AG04450 (cell line): ENCODE data around the gene SEC14L3. TPM values are rescaled to one million over a fixed set of nuclear protein-coding genes. Genes with fewer than 3 reads are reported as not detected.
A peak's percentile ranks its signal among the peaks of the same experiment; 100 is the strongest.

Experiments used
- CTCF ChIA-PET: fragments of 300-600, 350-600 bp; formaldehyde crosslinking; extraction: SDS; loops from one replicate; lab custom pipeline; 2022; ENCODE audit warnings: antibody characterized with exemption, inconsistent platforms; lab: Charles Lee
- POLR2A ChIA-PET: fragments of 350-600 bp; formaldehyde crosslinking; extraction: SDS; loops from one replicate; lab custom pipeline; 2021; ENCODE audit warnings: antibody characterized with exemption, inconsistent platforms; lab: Yijun Ruan, JAX
- DNase-seq: peaks from one replicate; pipeline ENCODE4 v3.0.0-alpha.2; 2011; ENCODE audit warnings: low read depth, low spot score
- H3K27ac ChIP-seq: one replicate; pipeline ENCODE4 v1.5.1; 2012; ENCODE audit warnings: low read depth, low read length, control low read depth
- H3K27me3 ChIP-seq: one replicate; pipeline ENCODE4 v1.6.0; 2012; ENCODE audit warnings: low read length; ENCODE audit not compliant: control insufficient read depth, insufficient read depth
- H3K4me3 ChIP-seq: 2 replicates; pipeline ENCODE4 v1.5.1; 2011; ENCODE audit warnings: mild to moderate bottlenecking, low read depth, low read length, control low read depth
- H3K9me3 ChIP-seq: 2 replicates; pipeline ENCODE4 v1.5.1; 2012; ENCODE audit warnings: low read length; ENCODE audit not compliant: control insufficient read depth, insufficient read depth
- polyA plus RNA-seq: library from polyadenylated mRNA; depleted of rRNA; stranded (reverse); fragments of >200 nt; gene quantifications from 2 replicates; pipeline ENCODE4 v1.2.3, GENCODE V29; 2011
- TF ChIP-seq, protein P1 (sequence below): IDR thresholded peaks from 2 replicates; pipeline ENCODE4 v1.5.1; 2011; ENCODE audit warnings: low read depth, low read length, control low read depth, inconsistent platforms

Gene SEC14L3
- polyA plus RNA-seq, 1 experiment, result not detected

DNA sequence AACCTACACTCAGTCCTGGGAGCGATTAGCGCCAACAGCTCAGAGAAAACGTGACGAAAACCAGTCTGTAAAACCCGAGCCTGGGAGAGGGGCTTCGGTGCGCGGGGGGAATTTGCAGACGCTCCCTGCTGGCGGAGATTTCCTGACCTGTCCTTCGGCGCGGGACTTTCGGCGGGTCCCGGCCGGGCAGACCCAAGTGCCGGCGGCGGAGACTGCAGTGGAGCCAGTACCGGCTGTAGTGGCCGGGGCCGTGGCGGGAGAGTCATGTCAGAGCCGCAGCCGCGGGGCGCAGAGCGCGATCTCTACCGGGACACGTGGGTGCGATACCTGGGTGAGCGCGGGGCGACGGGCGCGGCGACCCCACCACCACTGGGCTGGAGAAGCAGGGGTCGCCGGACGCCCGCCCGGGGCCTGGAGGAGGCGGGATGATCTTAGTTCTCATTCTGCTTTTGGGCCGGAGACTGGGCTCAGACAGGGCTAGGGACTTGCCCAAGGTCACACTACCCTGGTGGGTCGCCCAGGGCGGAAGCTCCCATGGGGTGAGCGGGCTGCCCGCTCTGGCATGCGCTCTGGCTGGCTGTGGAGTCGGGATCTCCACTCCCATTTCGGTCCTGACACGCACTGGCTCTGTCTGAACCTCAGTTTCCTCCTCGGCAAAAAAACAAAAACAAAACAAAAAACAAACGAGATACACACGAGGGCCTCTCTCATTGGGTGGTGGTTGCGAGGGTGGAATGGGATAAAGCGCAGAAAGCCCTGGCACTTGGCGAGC, 46.0 kb downstream of the SEC14L3 start, which contains the start of gene MTFP1:
Gene MTFP1, plus strand, starts transcription at position 153 of the 772 bp plus-strand sequence. Its CDS starts 112 bp downstream, at position 265.
- TF ChIP-seq, protein P1, sequence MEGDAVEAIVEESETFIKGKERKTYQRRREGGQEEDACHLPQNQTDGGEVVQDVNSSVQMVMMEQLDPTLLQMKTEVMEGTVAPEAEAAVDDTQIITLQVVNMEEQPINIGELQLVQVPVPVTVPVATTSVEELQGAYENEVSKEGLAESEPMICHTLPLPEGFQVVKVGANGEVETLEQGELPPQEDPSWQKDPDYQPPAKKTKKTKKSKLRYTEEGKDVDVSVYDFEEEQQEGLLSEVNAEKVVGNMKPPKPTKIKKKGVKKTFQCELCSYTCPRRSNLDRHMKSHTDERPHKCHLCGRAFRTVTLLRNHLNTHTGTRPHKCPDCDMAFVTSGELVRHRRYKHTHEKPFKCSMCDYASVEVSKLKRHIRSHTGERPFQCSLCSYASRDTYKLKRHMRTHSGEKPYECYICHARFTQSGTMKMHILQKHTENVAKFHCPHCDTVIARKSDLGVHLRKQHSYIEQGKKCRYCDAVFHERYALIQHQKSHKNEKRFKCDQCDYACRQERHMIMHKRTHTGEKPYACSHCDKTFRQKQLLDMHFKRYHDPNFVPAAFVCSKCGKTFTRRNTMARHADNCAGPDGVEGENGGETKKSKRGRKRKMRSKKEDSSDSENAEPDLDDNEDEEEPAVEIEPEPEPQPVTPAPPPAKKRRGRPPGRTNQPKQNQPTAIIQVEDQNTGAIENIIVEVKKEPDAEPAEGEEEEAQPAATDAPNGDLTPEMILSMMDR, result peak; percentile 19; the same call in 1 of the 2 replicates
- Histone ChIP-seq H3K27ac (peak within 1 kb of the TSS; percentile 99), H3K27me3 (no peaks in the 10 kb centered on the region), H3K9me3 (peaks cover 4% of the 10 kb centered on the region; the same call in 1 of the 2 replicates), H3K4me3 (peak within 1 kb of the TSS; percentile 69)
- no peak for DNase-seq
- CTCF ChIA-PET, result interaction anchor here (0.9 to 1.8 kb wide), 5 partner anchors 10 to 209 kb away, joined by 3 to 6 read pairs (median 3); no protein-coding TSS in a partner anchor
- POLR2A ChIA-PET, result interaction anchor here (0.6 to 0.8 kb wide), 3 partner anchors 11 to 677 kb away, joined by 3 to 6 read pairs (median 5); no protein-coding TSS in a partner anchor

DNA sequence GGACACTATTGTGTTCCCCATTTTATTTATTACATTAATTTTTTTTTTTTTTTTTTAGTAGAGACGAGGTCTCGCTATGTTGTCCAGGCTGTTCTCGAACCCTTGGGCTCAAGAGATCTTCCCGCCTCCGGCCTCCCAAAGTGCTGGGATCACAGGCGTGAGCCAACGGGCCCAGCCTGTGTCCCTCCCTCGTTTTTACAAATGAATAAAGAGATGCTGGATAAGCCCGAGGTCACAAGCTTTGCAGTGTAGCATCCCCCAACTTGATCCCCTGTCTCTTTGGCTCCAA, 46.5 kb downstream of the SEC14L3 start:
- no peaks in the 10 kb centered on the region for H3K27me3 ChIP-seq
- CTCF ChIA-PET, result interaction anchor here (0.9 to 2.7 kb wide), 7 partner anchors 12 to 209 kb away, joined by 3 to 11 read pairs (median 4); partner anchors contain the start of gene SEC14L2
- POLR2A ChIA-PET, result interaction anchor here (0.5 to 0.8 kb wide), 4 partner anchors 11 to 678 kb away, joined by 3 to 6 read pairs (median 4); no protein-coding TSS in a partner anchor
- TF ChIP-seq, protein P1, result no peak
- peak overlapping the region; percentile 69 for H3K4me3 ChIP-seq
- peaks cover 4% of the 10 kb centered on the region; the same call in 1 of the 2 replicates for H3K9me3 ChIP-seq
- DNase-seq, result no peak
- peak overlapping the region; percentile 52 for H3K27ac ChIP-seq

DNA sequence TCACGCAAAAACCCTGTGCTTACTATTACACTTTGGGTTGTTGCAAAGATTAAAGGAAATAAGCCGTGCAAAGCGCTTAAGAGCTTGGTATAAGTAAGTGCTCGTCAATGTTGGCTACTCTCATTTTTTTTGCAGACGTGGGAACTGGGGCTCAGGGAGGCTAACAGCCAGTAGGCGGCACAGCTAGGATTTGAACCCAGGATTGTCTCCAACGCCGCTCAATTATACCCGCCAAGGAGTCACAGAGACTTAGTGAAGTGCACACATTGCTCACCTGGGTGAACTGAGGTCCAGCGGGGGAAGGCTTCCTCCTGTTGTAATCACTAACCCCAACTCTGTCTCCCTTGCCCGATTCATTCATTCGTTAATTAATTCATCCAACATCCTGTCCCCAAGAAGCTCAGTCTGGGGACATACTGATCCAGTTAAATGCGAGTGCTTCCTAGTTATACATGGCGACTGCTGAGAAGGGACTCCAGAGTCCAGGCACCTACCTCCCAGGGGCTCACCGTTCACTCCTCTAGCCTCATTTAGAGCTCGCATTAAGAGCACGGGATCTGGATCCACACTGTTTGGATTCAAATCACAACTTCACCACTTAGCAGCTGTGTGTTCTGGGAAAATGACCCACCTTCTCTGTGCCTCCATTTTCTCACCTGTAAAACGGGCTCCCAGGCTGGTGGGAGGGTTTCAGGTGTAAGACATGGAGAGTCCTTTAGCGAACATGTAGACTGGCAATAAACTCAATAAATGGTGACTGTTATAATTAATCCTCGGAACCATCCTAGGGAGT, 47.1 kb downstream of the SEC14L3 start:
- no peak for DNase-seq
- POLR2A ChIA-PET, result interaction anchor here (0.5 to 2.9 kb wide), 10 partner anchors 11 to 871 kb away, joined by 3 to 18 read pairs (median 4); partner anchors contain the start of genes SEC14L2, SLC35E4 and THOC5
- Histone ChIP-seq H3K4me3 (peak overlapping the region; percentile 69), H3K27me3 (no peaks in the 10 kb centered on the region), H3K9me3 (peaks cover 4% of the 10 kb centered on the region; the same call in 1 of the 2 replicates), H3K27ac (peak overlapping the region; percentile 99)
- TF ChIP-seq, protein P1, result no peak
- CTCF ChIA-PET, result interaction anchor here (0.9 to 2.7 kb wide), 14 partner anchors 8 to 210 kb away, joined by 3 to 11 read pairs (median 4); partner anchors contain the start of gene SEC14L2

DNA sequence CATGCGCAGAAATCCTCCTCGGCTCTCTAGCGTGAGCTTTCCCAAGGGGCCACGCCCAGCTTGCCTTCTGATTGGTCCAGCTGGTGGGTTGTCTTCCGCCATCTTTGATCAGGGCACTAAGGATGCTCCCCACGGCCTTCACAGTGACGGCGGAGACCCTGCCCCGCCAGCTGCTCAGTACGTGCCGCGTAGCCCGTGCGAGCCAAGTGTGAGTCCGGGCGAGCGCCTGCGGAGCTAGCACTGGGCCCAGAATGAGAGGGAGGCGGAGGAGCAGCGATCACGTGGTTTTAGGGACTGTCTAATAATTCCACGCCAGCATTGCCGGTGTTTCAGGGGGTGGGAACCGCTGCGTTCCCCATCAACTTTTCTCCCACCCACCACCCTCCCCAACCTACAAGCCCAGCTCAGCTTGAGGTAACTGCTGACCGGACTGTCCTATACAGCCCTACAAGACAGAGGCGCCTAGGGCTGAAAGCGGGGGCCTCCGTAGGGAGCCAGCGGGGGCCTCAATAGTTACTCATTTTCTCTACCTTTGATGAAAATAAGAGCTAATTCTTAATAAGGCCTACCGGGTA, 47.8 kb downstream of the SEC14L3 start:
- DNase-seq, result peak; percentile 99
- CTCF ChIA-PET, result interaction anchor here (0.5 to 2.7 kb wide), 13 partner anchors 9 to 184 kb away, joined by 3 to 11 read pairs (median 4); partner anchors contain the start of gene SEC14L2
- TF ChIP-seq, protein P1, result no peak

More for the DNA sequence above, 47.8 kb downstream of the SEC14L3 start:
- POLR2A ChIA-PET, result interaction anchor here (0.6 to 2.9 kb wide), 8 partner anchors 16 to 870 kb away, joined by 3 to 18 read pairs (median 4); partner anchors contain the start of genes CCDC157, SEC14L2, SF3A1 and SLC35E4
- H3K9me3 ChIP-seq, result peaks cover 4% of the 10 kb centered on the region; the same call in 1 of the 2 replicates
- peak overlapping the region; percentile 61 for H3K4me3 ChIP-seq
- H3K27ac ChIP-seq, result peak overlapping the region; percentile 99
- H3K27me3 ChIP-seq, result no peaks in the 10 kb centered on the region
